DLD1 (cell line): ENCODE measurements around the gene SUGP1.

Source experiments
- in situ Hi-C: cut with HindIII; loops from 2 replicates; pipeline ENCODE4 v1.10.0; 2017; ENCODE audit warnings: low sequenced_read_pairs

The SUGP1 gene

GRCh38 chr19:19304186-19304965, 15.9 kb downstream of the SUGP1 start:
- in situ Hi-C loops: no loop called here

- in situ Hi-C loops: no loop called here
Measured at GRCh38 chr19:19303411-19303810, 16.9 kb downstream of the SUGP1 start.

- in situ Hi-C loops: no loop called here
Measured at GRCh38 chr19:19300613-19301012, 19.7 kb downstream of the SUGP1 start.

- in situ Hi-C loops: no loop called here
Measured at GRCh38 chr19:19297759-19298158, 22.6 kb downstream of the SUGP1 start.

- in situ Hi-C loops: no loop called here
Measured at GRCh38 chr19:19296953-19297689, 23.2 kb downstream of the SUGP1 start.

GRCh38 chr19:19294914-19295313, 25.4 kb downstream of the SUGP1 start:
- in situ Hi-C loops: no loop called here

GRCh38 chr19:19292607-19293006, 27.7 kb downstream of the SUGP1 start:
- in situ Hi-C loops: no loop called here

- in situ Hi-C loops: no loop called here
Measured at GRCh38 chr19:19285686-19286085, 34.6 kb downstream of the SUGP1 start.

GRCh38 chr19:19280561-19280960, 39.7 kb downstream of the SUGP1 start:
- in situ Hi-C loops: no loop called here

- in situ Hi-C loops: no loop called here
Measured at GRCh38 chr19:19279853-19280252, 40.5 kb downstream of the SUGP1 start.

- in situ Hi-C loops: no loop called here
Measured at GRCh38 chr19:19279062-19279612, 41.2 kb downstream of the SUGP1 start.

GRCh38 chr19:19278315-19278714, 42.0 kb downstream of the SUGP1 start:
- in situ Hi-C loops: no loop called here

- in situ Hi-C loops: no loop called here
Measured at GRCh38 chr19:19276851-19277250, 43.5 kb downstream of the SUGP1 start.

GRCh38 chr19:19276386-19276785, 43.9 kb downstream of the SUGP1 start:
- in situ Hi-C loops: no loop called here

GRCh38 chr19:19274716-19275565, 45.4 kb downstream of the SUGP1 start:
- in situ Hi-C loops: no loop called here

- in situ Hi-C loops: no loop called here
Measured at GRCh38 chr19:19274146-19274545, 46.2 kb downstream of the SUGP1 start.

GRCh38 chr19:19271828-19272599, 48.3 kb downstream of the SUGP1 start:
- in situ Hi-C loops: no loop called here

GRCh38 chr19:19270749-19271571, 49.3 kb downstream of the SUGP1 start:
- in situ Hi-C loops: no loop called here

- in situ Hi-C loops: no loop called here
Measured at GRCh38 chr19:19269952-19270694, 50.2 kb downstream of the SUGP1 start.
